ENCODE measurements around the gene C14orf93. TPM values are rescaled to one million over a fixed set of nuclear protein-coding genes. Genes with fewer than 3 reads are reported as not detected.

Gene C14orf93
- polyA plus RNA-seq, 2 of the 4 experiments (the other 2 are of a cell fraction): 6.8 to 9.7 TPM

- FAIRE-seq: no peak
- DNase-seq (ENCODE audit: low read depth in 1 of 2, low spot score in 1 of 2): no peak
- Histone ChIP-seq H3K4me3 (no peak within 1 kb of the TSS), H3K4me2 (no peak within 1 kb of the TSS), H3K27ac (no peak within 1 kb of the TSS), H3K4me1 (peaks cover 6% of the 10 kb centered on the region; the same call in 1 of the 3 replicates), H3K9me3 (no peaks in the 10 kb centered on the region)
- WGBS (ENCODE audit: missing lambda C conversion rate): 93% methylated on average over 32 of the region's 36 CpGs
- peak in 1 of 2 experiments; percentile 16; a peak in 3 of 6 replicates for ATAC-seq
- no peak for TF ChIP-seq ZSCAN20 (CRISPR knock-in tag; IDR thresholded peaks at IDR 0.05)
- TF ChIP-seq USF2 (IDR thresholded peaks at IDR 0.05): no peak
- no peak for TF ChIP-seq ESRRA (IDR thresholded peaks at IDR 0.05; ENCODE audit: borderline replicate concordance, low read length)
- TF ChIP-seq HEYL (CRISPR knock-in tag; IDR thresholded peaks at IDR 0.05): no peak
- no peak for TF ChIP-seq PBX3 (IDR thresholded peaks at IDR 0.05)
- TF ChIP-seq MYC (IDR thresholded peaks at IDR 0.05; ENCODE audit: borderline replicate concordance, low read length): no peak
- no peak for TF ChIP-seq ELK1 (IDR thresholded peaks at IDR 0.05; ENCODE audit: low read depth, low read length)
- no peak for TF ChIP-seq SMC3 (IDR thresholded peaks at IDR 0.05)
- TF ChIP-seq ZFP36 (IDR thresholded peaks at IDR 0.05; ENCODE audit: borderline replicate concordance, partially characterized antibody): no peak
- ChIA-PET POLR2A (interaction anchor here (1.0 kb wide), 1 partner anchor 36 kb away, joined by 3 read pairs; no protein-coding TSS in a partner anchor), CTCF (interaction anchor here (1.1 to 33.8 kb wide), 8 partner anchors 11 to 190 kb away, joined by 3 to 1206 read pairs (median 6); partner anchors contain the start of genes AJUBA and CDH24)
Observed at GRCh38 chr14:23042162-23042965, 32.4 kb upstream of the C14orf93 start, which contains the start of gene PSMB11. Gene PSMB11 (plus strand): TSS chr14:23042212. CDS start chr14:23042226, 14 bp downstream.

GRCh38 chr14:23041729-23042128 is 31.8 kb upstream of the C14orf93 start:
- CTCF ChIA-PET: interaction anchor here (0.5 to 33.8 kb wide), 6 partner anchors 14 to 169 kb away, joined by 3 to 1206 read pairs (median 15); partner anchors contain the start of genes AJUBA and CDH24
- Histone ChIP-seq H3K27ac (no peak overlapping the region), H3K4me2 (no peak overlapping the region), H3K9me3 (no peaks in the 10 kb centered on the region), H3K4me1 (peaks cover 6% of the 10 kb centered on the region; the same call in 1 of the 3 replicates), H3K4me3 (no peak overlapping the region)
- no peak for DNase-seq (ENCODE audit: low read depth in 1 of 2, low spot score in 1 of 2)
- peak; percentile 20 to 56; a peak in 3 of 6 replicates for ATAC-seq
- 39% methylated on average over 6 of the region's 8 CpGs for WGBS (ENCODE audit: missing lambda C conversion rate)
- POLR2A ChIA-PET: no interaction called here
- no peak for FAIRE-seq
- TF ChIP-seq HDAC2 (IDR thresholded peaks at IDR 0.05) (no peak), HEYL (CRISPR knock-in tag; IDR thresholded peaks at IDR 0.05) (no peak), SREBF2 (IDR thresholded peaks at IDR 0.05) (no peak), RCOR1 (IDR thresholded peaks at IDR 0.05; ENCODE audit: low read depth, low read length) (no peak), ELK1 (IDR thresholded peaks at IDR 0.05; ENCODE audit: low read depth, low read length) (no peak), NFE2L2 (conservative IDR thresholded peaks at IDR 0.05; ENCODE audit: low read length) (no peak), FOSB (CRISPR knock-in tag; IDR thresholded peaks at IDR 0.05) (no peak), E2F6 (IDR thresholded peaks at IDR 0.05; ENCODE audit: borderline replicate concordance, low read depth) (no peak), MYC (IDR thresholded peaks at IDR 0.05; ENCODE audit: borderline replicate concordance, low read length) (no peak), JUNB (IDR thresholded peaks at IDR 0.05) (no peak), HOXB5 (CRISPR knock-in tag; IDR thresholded peaks at IDR 0.05) (no peak), TFCP2L1 (CRISPR knock-in tag; IDR thresholded peaks at IDR 0.05) (no peak), BHLHE40 (IDR thresholded peaks at IDR 0.05; ENCODE audit: low read depth, low read length) (no peak), ZSCAN20 (CRISPR knock-in tag; IDR thresholded peaks at IDR 0.05) (no peak), PHF8 (IDR thresholded peaks at IDR 0.05; ENCODE audit: borderline replicate concordance, low read depth) (no peak), CEBPB (IDR thresholded peaks at IDR 0.05) (no peak), JUN (IDR thresholded peaks at IDR 0.05) (no peak), HMGXB4 (CRISPR knock-in tag; IDR thresholded peaks at IDR 0.05; ENCODE audit: borderline replicate concordance) (no peak), NR3C1 (IDR thresholded peaks at IDR 0.05) (no peak), EP300 (IDR thresholded peaks at IDR 0.05) (no peak)

All from A549 (cell line).